Lower leg skin (tissue), 3 donors: ENCODE data around the gene RNF25.

Experiments
- POLR2A ChIP-seq, 2 donors: fragments of 450-650 bp; IDR thresholded peaks; one replicate each; pipeline ENCODE4 v1.6.1; 2016 to 2017; ENCODE audit warnings: antibody characterized with exemption in 2 of 2, mild to moderate bottlenecking in 1 of 2, moderate library complexity in 1 of 2
- TF ChIP-seq, protein P1 (sequence below), 3 donors: fragments of 450-650 bp; IDR thresholded peaks; one replicate each; pipeline ENCODE4 v1.5.1; 2016; ENCODE audit warnings: antibody characterized with exemption in 3 of 3, mild to moderate bottlenecking in 3 of 3, moderate library complexity in 2 of 3

DNA sequence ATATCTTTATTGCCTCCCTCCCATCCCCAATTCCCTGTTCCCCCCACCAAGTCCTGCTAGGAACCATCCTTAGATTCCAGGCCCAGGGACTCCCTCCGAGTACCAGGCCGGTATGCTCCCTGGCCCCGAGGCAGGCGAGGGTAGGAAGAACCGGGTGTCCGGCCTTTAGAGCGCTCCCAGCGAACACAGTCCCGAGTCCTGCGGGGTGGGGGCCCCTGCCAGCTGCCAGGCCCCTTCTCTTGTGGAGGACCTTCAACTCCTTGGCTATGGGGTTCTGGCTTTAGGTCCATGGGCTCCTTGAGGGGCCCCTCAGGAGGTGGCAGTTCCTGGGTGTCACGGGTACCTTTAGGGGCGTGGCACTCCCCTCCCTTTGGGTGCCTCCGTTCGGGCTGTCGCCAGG, 7.9 kb downstream of the RNF25 start:
- TF ChIP-seq, protein P1, sequence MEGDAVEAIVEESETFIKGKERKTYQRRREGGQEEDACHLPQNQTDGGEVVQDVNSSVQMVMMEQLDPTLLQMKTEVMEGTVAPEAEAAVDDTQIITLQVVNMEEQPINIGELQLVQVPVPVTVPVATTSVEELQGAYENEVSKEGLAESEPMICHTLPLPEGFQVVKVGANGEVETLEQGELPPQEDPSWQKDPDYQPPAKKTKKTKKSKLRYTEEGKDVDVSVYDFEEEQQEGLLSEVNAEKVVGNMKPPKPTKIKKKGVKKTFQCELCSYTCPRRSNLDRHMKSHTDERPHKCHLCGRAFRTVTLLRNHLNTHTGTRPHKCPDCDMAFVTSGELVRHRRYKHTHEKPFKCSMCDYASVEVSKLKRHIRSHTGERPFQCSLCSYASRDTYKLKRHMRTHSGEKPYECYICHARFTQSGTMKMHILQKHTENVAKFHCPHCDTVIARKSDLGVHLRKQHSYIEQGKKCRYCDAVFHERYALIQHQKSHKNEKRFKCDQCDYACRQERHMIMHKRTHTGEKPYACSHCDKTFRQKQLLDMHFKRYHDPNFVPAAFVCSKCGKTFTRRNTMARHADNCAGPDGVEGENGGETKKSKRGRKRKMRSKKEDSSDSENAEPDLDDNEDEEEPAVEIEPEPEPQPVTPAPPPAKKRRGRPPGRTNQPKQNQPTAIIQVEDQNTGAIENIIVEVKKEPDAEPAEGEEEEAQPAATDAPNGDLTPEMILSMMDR (IDR thresholded peaks at IDR 0.05), result no peak
- no peak for TF ChIP-seq POLR2A (IDR thresholded peaks at IDR 0.05)
